Measurements from ENCODE around the gene MRPL27.

MRPL27 gene

DNA sequence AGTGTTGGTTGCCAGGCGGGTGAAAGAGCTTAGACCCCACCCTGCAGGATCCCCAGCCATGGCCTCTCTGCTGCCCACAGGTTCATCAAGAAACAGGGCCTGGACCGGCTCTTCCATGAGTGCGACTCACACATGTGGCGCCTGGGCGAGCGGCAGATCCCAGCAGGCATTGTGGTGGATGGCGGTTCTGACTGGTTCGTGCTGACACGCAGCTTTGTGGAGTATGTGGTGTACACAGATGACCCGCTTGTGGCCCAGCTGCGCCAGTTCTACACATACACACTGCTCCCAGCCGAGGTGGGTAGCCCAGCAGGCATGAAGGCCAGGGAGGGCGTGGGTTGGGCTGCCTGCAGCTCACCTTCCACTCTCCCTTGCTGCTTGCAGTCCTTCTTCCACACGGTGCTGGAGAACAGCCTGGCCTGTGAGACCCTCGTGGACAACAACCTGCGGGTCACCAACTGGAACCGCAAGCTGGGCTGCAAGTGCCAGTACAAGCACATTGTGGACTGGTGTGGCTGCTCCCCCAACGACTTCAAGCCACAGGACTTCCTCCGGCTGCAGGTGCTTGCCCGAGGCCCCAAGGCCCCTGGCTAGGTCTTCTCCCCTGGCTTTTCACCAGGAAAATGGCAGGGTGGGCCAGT lies 17.2 kb downstream of the MRPL27 start:
- TF ChIP-seq, protein P1, sequence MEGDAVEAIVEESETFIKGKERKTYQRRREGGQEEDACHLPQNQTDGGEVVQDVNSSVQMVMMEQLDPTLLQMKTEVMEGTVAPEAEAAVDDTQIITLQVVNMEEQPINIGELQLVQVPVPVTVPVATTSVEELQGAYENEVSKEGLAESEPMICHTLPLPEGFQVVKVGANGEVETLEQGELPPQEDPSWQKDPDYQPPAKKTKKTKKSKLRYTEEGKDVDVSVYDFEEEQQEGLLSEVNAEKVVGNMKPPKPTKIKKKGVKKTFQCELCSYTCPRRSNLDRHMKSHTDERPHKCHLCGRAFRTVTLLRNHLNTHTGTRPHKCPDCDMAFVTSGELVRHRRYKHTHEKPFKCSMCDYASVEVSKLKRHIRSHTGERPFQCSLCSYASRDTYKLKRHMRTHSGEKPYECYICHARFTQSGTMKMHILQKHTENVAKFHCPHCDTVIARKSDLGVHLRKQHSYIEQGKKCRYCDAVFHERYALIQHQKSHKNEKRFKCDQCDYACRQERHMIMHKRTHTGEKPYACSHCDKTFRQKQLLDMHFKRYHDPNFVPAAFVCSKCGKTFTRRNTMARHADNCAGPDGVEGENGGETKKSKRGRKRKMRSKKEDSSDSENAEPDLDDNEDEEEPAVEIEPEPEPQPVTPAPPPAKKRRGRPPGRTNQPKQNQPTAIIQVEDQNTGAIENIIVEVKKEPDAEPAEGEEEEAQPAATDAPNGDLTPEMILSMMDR (IDR thresholded peaks at IDR 0.05; ENCODE audit: low read depth, low read length), result no peak
- no peak for TF ChIP-seq EZH2phosphoT487 (IDR thresholded peaks at IDR 0.05; ENCODE audit: low read depth)
- Histone ChIP-seq H3K27me3 (ENCODE audit: low read depth, low read length) (no peaks in the 10 kb centered on the region), H3K36me3 (replicated peaks; ENCODE audit: low read depth, low read length) (peaks cover 22% of the 10 kb centered on the region), H3K4me3 (ENCODE audit: low read length) (no peak overlapping the region), H3K4me1 (ENCODE audit: low read length) (no peaks in the 10 kb centered on the region), H3K9ac (ENCODE audit: low read length) (no peak overlapping the region), H4K20me1 (ENCODE audit: insufficient read depth, low read length) (0 out of 2 replicates have a peak, but pooled peaks cover 9% of the 10 kb centered on the region), H3K27ac (ENCODE audit: low read length) (no peak overlapping the region), H3K79me2 (ENCODE audit: low read length) (no peaks in the 10 kb centered on the region), H3K9me3 (ENCODE audit: insufficient read depth, low read length) (no peaks in the 10 kb centered on the region), H3K4me2 (ENCODE audit: low read length) (no peak overlapping the region), H2AFZ (ENCODE audit: low read depth, low read length) (no peak overlapping the region)

DNA sequence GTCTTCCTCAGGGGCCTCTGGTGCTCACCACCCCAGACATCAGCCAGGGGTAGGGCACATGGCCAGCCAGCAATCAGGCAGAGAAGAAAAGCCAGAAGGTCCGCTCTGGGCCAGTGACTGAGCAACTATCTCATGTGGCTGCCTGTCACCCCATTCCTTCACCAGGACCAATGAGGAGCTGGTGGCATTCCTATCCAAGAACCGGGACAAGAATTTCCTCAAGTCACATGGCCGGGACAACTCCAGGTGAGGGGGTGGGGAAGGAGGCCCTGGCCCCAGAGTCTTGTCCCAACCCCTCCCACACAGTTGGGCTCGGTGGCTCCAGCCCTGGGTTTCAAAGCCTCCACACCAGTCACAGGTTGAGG lies 17.7 kb downstream of the MRPL27 start:
- Histone ChIP-seq H3K27me3 (ENCODE audit: low read depth, low read length) (no peaks in the 10 kb centered on the region), H3K4me2 (ENCODE audit: low read length) (no peak overlapping the region), H3K4me1 (ENCODE audit: low read length) (no peaks in the 10 kb centered on the region), H3K27ac (ENCODE audit: low read length) (no peak overlapping the region), H3K4me3 (ENCODE audit: low read length) (no peak overlapping the region), H4K20me1 (ENCODE audit: insufficient read depth, low read length) (peaks cover 12% of the 10 kb centered on the region; the same call in 1 of the 2 replicates), H3K79me2 (ENCODE audit: low read length) (no peaks in the 10 kb centered on the region), H2AFZ (ENCODE audit: low read depth, low read length) (no peak overlapping the region), H3K9me3 (ENCODE audit: insufficient read depth, low read length) (no peaks in the 10 kb centered on the region), H3K36me3 (replicated peaks; ENCODE audit: low read depth, low read length) (peaks cover 22% of the 10 kb centered on the region), H3K9ac (ENCODE audit: low read length) (no peak overlapping the region)
- no peak for TF ChIP-seq EZH2phosphoT487 (IDR thresholded peaks at IDR 0.05; ENCODE audit: low read depth)
- TF ChIP-seq, protein P1 (IDR thresholded peaks at IDR 0.05; ENCODE audit: low read depth, low read length), result no peak

DNA sequence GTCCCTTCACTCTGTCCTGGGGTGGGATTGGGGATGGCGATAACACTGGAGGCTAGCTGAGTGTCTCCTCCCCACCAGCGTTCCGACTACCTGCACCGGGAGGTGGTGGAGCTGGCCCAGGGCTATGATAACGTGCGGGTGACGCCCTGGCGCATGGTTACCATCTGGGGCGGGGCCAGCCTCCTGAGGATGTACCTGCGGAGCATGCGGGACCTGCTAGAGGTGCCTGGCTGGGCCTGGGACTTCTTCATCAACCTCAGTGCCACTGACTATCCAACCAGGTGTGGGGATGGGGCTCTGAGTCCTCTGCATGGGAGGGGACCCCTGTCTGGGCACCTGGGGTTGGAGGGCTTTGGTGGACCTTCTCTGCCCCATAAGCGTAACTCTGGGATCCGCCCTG lies 18.2 kb downstream of the MRPL27 start:
- H3K9ac ChIP-seq (ENCODE audit: low read length), result no peak overlapping the region
- TF ChIP-seq EZH2phosphoT487 (IDR thresholded peaks at IDR 0.05; ENCODE audit: low read depth), result no peak
- TF ChIP-seq, protein P1 (IDR thresholded peaks at IDR 0.05; ENCODE audit: low read depth, low read length), result no peak
- H3K4me1 ChIP-seq (ENCODE audit: low read length), result no peaks in the 10 kb centered on the region
- H3K79me2 ChIP-seq (ENCODE audit: low read length), result no peaks in the 10 kb centered on the region
- no peaks in the 10 kb centered on the region for H3K27me3 ChIP-seq (ENCODE audit: low read depth, low read length)
- H4K20me1 ChIP-seq (ENCODE audit: insufficient read depth, low read length), result peaks cover 12% of the 10 kb centered on the region; the same call in 1 of the 2 replicates
- no peaks in the 10 kb centered on the region for H3K9me3 ChIP-seq (ENCODE audit: insufficient read depth, low read length)
- peaks cover 22% of the 10 kb centered on the region for H3K36me3 ChIP-seq (replicated peaks; ENCODE audit: low read depth, low read length)
- H3K4me2 ChIP-seq (ENCODE audit: low read length), result no peak overlapping the region
- no peak overlapping the region for H3K4me3 ChIP-seq (ENCODE audit: low read length)
- H2AFZ ChIP-seq (ENCODE audit: low read depth, low read length), result no peak overlapping the region
- no peak overlapping the region for H3K27ac ChIP-seq (ENCODE audit: low read length)

DNA sequence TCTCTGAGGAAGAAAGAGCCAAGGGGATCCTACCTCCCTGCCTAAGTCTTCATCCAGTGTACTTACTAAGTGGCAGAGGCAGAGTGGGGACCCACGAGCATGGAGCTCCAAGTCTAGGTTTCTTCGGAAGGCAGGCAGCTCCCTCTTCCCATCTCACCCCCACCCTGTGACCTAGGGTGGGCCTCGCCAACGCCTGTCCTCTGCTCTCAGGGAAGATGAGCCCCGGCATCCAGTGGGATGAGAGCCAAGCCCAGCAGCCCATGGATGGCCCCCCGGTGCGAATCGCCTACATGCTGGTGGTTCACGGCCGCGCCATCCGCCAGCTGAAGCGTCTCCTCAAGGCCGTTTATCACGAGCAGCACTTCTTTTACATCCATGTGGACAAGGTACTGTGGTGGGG lies 18.8 kb downstream of the MRPL27 start:
- no peaks in the 10 kb centered on the region for H3K4me1 ChIP-seq (ENCODE audit: low read length)
- TF ChIP-seq, protein P1 (IDR thresholded peaks at IDR 0.05; ENCODE audit: low read depth, low read length), result no peak
- TF ChIP-seq EZH2phosphoT487 (IDR thresholded peaks at IDR 0.05; ENCODE audit: low read depth), result no peak
- no peak overlapping the region for H2AFZ ChIP-seq (ENCODE audit: low read depth, low read length)
- no peaks in the 10 kb centered on the region for H3K79me2 ChIP-seq (ENCODE audit: low read length)
- peaks cover 12% of the 10 kb centered on the region; the same call in 1 of the 2 replicates for H4K20me1 ChIP-seq (ENCODE audit: insufficient read depth, low read length)
- H3K4me2 ChIP-seq (ENCODE audit: low read length), result no peak overlapping the region
- no peak overlapping the region for H3K9ac ChIP-seq (ENCODE audit: low read length)
- H3K27me3 ChIP-seq (ENCODE audit: low read depth, low read length), result no peaks in the 10 kb centered on the region
- no peak overlapping the region for H3K27ac ChIP-seq (ENCODE audit: low read length)
- H3K9me3 ChIP-seq (ENCODE audit: insufficient read depth, low read length), result no peaks in the 10 kb centered on the region
- H3K4me3 ChIP-seq (ENCODE audit: low read length), result no peak overlapping the region
- peaks cover 22% of the 10 kb centered on the region for H3K36me3 ChIP-seq (replicated peaks; ENCODE audit: low read depth, low read length)
